ENCODE results near the gene SLC6A18.

DNA sequence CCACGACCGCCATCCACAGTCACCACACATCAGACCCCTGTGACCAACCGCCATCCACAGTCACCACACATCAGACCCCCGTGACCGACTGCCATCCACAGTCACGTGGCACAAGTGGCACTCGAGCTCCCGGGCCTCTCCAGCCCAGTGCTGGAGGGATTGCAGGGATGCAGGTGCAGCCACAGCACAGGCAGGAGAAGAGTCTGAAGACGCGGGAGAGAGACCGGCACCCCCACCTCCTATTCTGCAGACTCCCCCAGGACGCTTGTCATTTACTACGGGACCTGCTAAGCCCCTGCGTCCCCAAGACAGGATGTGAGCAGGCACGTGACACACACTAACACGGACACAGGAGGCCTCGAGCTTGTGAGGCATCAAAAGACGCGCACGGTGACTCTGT is 48.6 kb downstream of the SLC6A18 start:
- TF ChIP-seq POLR2A (IDR thresholded peaks at IDR 0.05): no peak
- TF ChIP-seq, protein P1, sequence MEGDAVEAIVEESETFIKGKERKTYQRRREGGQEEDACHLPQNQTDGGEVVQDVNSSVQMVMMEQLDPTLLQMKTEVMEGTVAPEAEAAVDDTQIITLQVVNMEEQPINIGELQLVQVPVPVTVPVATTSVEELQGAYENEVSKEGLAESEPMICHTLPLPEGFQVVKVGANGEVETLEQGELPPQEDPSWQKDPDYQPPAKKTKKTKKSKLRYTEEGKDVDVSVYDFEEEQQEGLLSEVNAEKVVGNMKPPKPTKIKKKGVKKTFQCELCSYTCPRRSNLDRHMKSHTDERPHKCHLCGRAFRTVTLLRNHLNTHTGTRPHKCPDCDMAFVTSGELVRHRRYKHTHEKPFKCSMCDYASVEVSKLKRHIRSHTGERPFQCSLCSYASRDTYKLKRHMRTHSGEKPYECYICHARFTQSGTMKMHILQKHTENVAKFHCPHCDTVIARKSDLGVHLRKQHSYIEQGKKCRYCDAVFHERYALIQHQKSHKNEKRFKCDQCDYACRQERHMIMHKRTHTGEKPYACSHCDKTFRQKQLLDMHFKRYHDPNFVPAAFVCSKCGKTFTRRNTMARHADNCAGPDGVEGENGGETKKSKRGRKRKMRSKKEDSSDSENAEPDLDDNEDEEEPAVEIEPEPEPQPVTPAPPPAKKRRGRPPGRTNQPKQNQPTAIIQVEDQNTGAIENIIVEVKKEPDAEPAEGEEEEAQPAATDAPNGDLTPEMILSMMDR (IDR thresholded peaks at IDR 0.05): no peak

Measured in tibial nerve (tissue), 3 donors.